GM19468 (cell line): ENCODE results near the gene SEC22B.
"Not testable (repeated sequence)": the region's sequence is repeated elsewhere in the genome, so short reads cannot be mapped to it uniquely, and the experiment has no call there.

Experiments
- ATAC-seq: cut with Tn5 transposase; IDR thresholded peaks from one replicate; pipeline ENCODE4 v1.9.1; 2021; ENCODE audit warnings: mild to moderate bottlenecking, moderate library complexity, moderate number of reproducible peaks; ENCODE audit not compliant: unreplicated experiment; ENCODE audit errors: extremely low read depth

The SEC22B gene

GRCh38 chr1:120120525-120120924, 55.8 kb downstream of the SEC22B start:
- not testable (repeated sequence) for ATAC-seq

GRCh38 chr1:120117371-120118177, 58.7 kb downstream of the SEC22B start:
- not testable (repeated sequence) for ATAC-seq

GRCh38 chr1:120116094-120116493, 60.2 kb downstream of the SEC22B start:
- not testable (repeated sequence) for ATAC-seq

GRCh38 chr1:120113134-120113533, 63.2 kb downstream of the SEC22B start:
- not testable (repeated sequence) for ATAC-seq

GRCh38 chr1:120112212-120112611, 64.1 kb downstream of the SEC22B start:
- ATAC-seq = not testable (repeated sequence)

- not testable (repeated sequence) for ATAC-seq
Measured at GRCh38 chr1:120111771-120112170, 64.5 kb downstream of the SEC22B start.

- not testable (repeated sequence) for ATAC-seq
Measured at GRCh38 chr1:120111008-120111407, 65.3 kb downstream of the SEC22B start.

GRCh38 chr1:120109656-120110055, 66.7 kb downstream of the SEC22B start:
- ATAC-seq = not testable (repeated sequence)

GRCh38 chr1:120109180-120109579, 67.1 kb downstream of the SEC22B start:
- not testable (repeated sequence) for ATAC-seq

GRCh38 chr1:120105288-120105687, 71.0 kb downstream of the SEC22B start:
- ATAC-seq = not testable (repeated sequence)

- ATAC-seq = not testable (repeated sequence)
Measured at GRCh38 chr1:120103768-120104167, 72.6 kb downstream of the SEC22B start.

GRCh38 chr1:120101593-120101992, 74.7 kb downstream of the SEC22B start:
- ATAC-seq = not testable (repeated sequence)
